ENCODE results near the gene TTC31.
"Not testable (repeated sequence)": the region's sequence is repeated elsewhere in the genome, so short reads cannot be mapped to it uniquely, and the experiment has no call there.

Gene TTC31

GRCh38 chr2:74457549-74458131 lies 25.2 kb upstream of the TTC31 start:
- no peak for DNase-seq (ENCODE audit: low read depth)

- peak; percentile 100 for DNase-seq (ENCODE audit: low read depth)
Observed at GRCh38 chr2:74458132-74458937, 24.5 kb upstream of the TTC31 start, which contains the start of gene WBP1. Gene WBP1 (plus strand): TSS chr2:74458438. CDS start chr2:74458603, 165 bp downstream.

GRCh38 chr2:74458938-74459363 lies 23.9 kb upstream of the TTC31 start:
- no peak for DNase-seq (ENCODE audit: low read depth)

GRCh38 chr2:74459503-74460118 lies 23.3 kb upstream of the TTC31 start:
- not testable (repeated sequence) for DNase-seq (ENCODE audit: low read depth)

- not testable (repeated sequence) for DNase-seq (ENCODE audit: low read depth)
Observed at GRCh38 chr2:74460187-74460586, 22.7 kb upstream of the TTC31 start.

- no peak for DNase-seq (ENCODE audit: low read depth)
Observed at GRCh38 chr2:74461187-74462053, 21.5 kb upstream of the TTC31 start.

GRCh38 chr2:74462054-74462785 lies 20.7 kb upstream of the TTC31 start:
- no peak for DNase-seq (ENCODE audit: low read depth)

- no peak for DNase-seq (ENCODE audit: low read depth)
Observed at GRCh38 chr2:74462786-74463105, 20.1 kb upstream of the TTC31 start.

- no peak for DNase-seq (ENCODE audit: low read depth)
Observed at GRCh38 chr2:74464406-74464805, 18.5 kb upstream of the TTC31 start.

- DNase-seq (ENCODE audit: low read depth) = not testable (repeated sequence)
Observed at GRCh38 chr2:74470742-74471141, 12.1 kb upstream of the TTC31 start.

- no peak for DNase-seq (ENCODE audit: low read depth)
Observed at GRCh38 chr2:74471332-74472065, 11.4 kb upstream of the TTC31 start.

- peak; percentile 93 for DNase-seq (ENCODE audit: low read depth)
Observed at GRCh38 chr2:74472086-74472944, 10.6 kb upstream of the TTC31 start, which contains the start of gene MRPL53. Gene MRPL53 (minus strand): TSS chr2:74472680. CDS start chr2:74472660, 20 bp downstream.

GRCh38 chr2:74472945-74473258 lies 10.0 kb upstream of the TTC31 start:
- no peak for DNase-seq (ENCODE audit: low read depth)

- no peak for DNase-seq (ENCODE audit: low read depth)
Observed at GRCh38 chr2:74474481-74474880, 8.4 kb upstream of the TTC31 start.

- no peak for DNase-seq (ENCODE audit: low read depth)
Observed at GRCh38 chr2:74474899-74475298, 8.0 kb upstream of the TTC31 start.

- DNase-seq (ENCODE audit: low read depth) = no peak
Observed at GRCh38 chr2:74481431-74481830, 1.4 kb upstream of the TTC31 start.

- DNase-seq (ENCODE audit: low read depth) = no peak
Observed at GRCh38 chr2:74481961-74482800, 700 bp upstream of the TTC31 start.

GRCh38 chr2:74483675-74484164 lies 839 bp downstream of the TTC31 start:
- DNase-seq (ENCODE audit: low read depth) = not testable (repeated sequence)

- no peak for DNase-seq (ENCODE audit: low read depth)
Observed at GRCh38 chr2:74486141-74486540, 3.3 kb downstream of the TTC31 start.

All from fibroblast of gingiva (primary cell).